ENCODE results near the gene CDC123.
"Not testable (repeated sequence)": the region's sequence is repeated elsewhere in the genome, so short reads cannot be mapped to it uniquely, and the experiment has no call there.

The CDC123 gene

GRCh38 chr10:12195603-12196506, at the start of gene CDC123, which contains the start of gene NUDT5:
TSS of gene CDC123 (plus strand) at chr10:12196188. CDS start at chr10:12196246, 58 bp downstream.
TSS of gene NUDT5 (minus strand) at chr10:12195891. CDS start at chr10:12186291, 9,600 bp downstream.
- TF ChIP-seq GATA1 (IDR thresholded peaks at IDR 0.05; ENCODE audit: low read depth, low read length) (no peak), POLR2A (IDR thresholded peaks at IDR 0.05; ENCODE audit: low read length) (peak; percentile 71)
- peak; percentile 91 to 94 for DNase-seq

- no peak for DNase-seq
- TF ChIP-seq POLR2A (IDR thresholded peaks at IDR 0.05; ENCODE audit: low read length): no peak
- TF ChIP-seq GATA1 (IDR thresholded peaks at IDR 0.05; ENCODE audit: low read depth, low read length): no peak
Observed at GRCh38 chr10:12150163-12150562, 45.8 kb upstream of the CDC123 start.

GRCh38 chr10:12154516-12154915, 41.5 kb upstream of the CDC123 start:
- no peak for TF ChIP-seq POLR2A (IDR thresholded peaks at IDR 0.05; ENCODE audit: low read length)
- no peak for DNase-seq

GRCh38 chr10:12156367-12157123, 39.4 kb upstream of the CDC123 start:
- DNase-seq: no peak
- TF ChIP-seq POLR2A (IDR thresholded peaks at IDR 0.05; ENCODE audit: low read length): no peak
- no peak for TF ChIP-seq GATA1 (IDR thresholded peaks at IDR 0.05; ENCODE audit: low read depth, low read length)

GRCh38 chr10:12158111-12158510, 37.9 kb upstream of the CDC123 start:
- TF ChIP-seq GATA1 (IDR thresholded peaks at IDR 0.05; ENCODE audit: low read depth, low read length): no peak
- no peak for TF ChIP-seq POLR2A (IDR thresholded peaks at IDR 0.05; ENCODE audit: low read length)
- DNase-seq: no peak

GRCh38 chr10:12160664-12161063, 35.3 kb upstream of the CDC123 start:
- DNase-seq: no peak
- no peak for TF ChIP-seq POLR2A (IDR thresholded peaks at IDR 0.05; ENCODE audit: low read length)
- no peak for TF ChIP-seq GATA1 (IDR thresholded peaks at IDR 0.05; ENCODE audit: low read depth, low read length)

- DNase-seq: no peak
- no peak for TF ChIP-seq GATA1 (IDR thresholded peaks at IDR 0.05; ENCODE audit: low read depth, low read length)
- TF ChIP-seq POLR2A (IDR thresholded peaks at IDR 0.05; ENCODE audit: low read length): no peak
Observed at GRCh38 chr10:12162927-12163326, 33.1 kb upstream of the CDC123 start.

GRCh38 chr10:12164085-12164484, 31.9 kb upstream of the CDC123 start:
- DNase-seq: no peak
- TF ChIP-seq POLR2A (IDR thresholded peaks at IDR 0.05; ENCODE audit: low read length) (no peak), GATA1 (IDR thresholded peaks at IDR 0.05; ENCODE audit: low read depth, low read length) (no peak)

GRCh38 chr10:12165036-12165435, 31.0 kb upstream of the CDC123 start:
- TF ChIP-seq GATA1 (IDR thresholded peaks at IDR 0.05; ENCODE audit: low read depth, low read length) (no peak), POLR2A (IDR thresholded peaks at IDR 0.05; ENCODE audit: low read length) (no peak)

GRCh38 chr10:12165999-12166775, 29.8 kb upstream of the CDC123 start:
- no peak for TF ChIP-seq POLR2A (IDR thresholded peaks at IDR 0.05; ENCODE audit: low read length)
- no peak for TF ChIP-seq GATA1 (IDR thresholded peaks at IDR 0.05; ENCODE audit: low read depth, low read length)
- DNase-seq: no peak

More at GRCh38 chr10:12165036-12165435, 31.0 kb upstream of the CDC123 start:
- DNase-seq: no peak

- not testable (repeated sequence) for DNase-seq
Observed at GRCh38 chr10:12171512-12171911, 24.5 kb upstream of the CDC123 start.

GRCh38 chr10:12177642-12178041, 18.3 kb upstream of the CDC123 start:
- no peak for TF ChIP-seq POLR2A (IDR thresholded peaks at IDR 0.05; ENCODE audit: low read length)
- TF ChIP-seq GATA1 (IDR thresholded peaks at IDR 0.05; ENCODE audit: low read depth, low read length): no peak
- DNase-seq: no peak

GRCh38 chr10:12179606-12180170, 16.3 kb upstream of the CDC123 start:
- DNase-seq: no peak
- TF ChIP-seq POLR2A (IDR thresholded peaks at IDR 0.05; ENCODE audit: low read length) (no peak), GATA1 (IDR thresholded peaks at IDR 0.05; ENCODE audit: low read depth, low read length) (no peak)
